Spinal cord (tissue), 10 donors: Measurements from ENCODE around the gene TASL. TPM values are rescaled to one million over a fixed set of nuclear protein-coding genes. Genes with fewer than 3 reads are reported as not detected.
"Not testable (repeated sequence)": the region's sequence is repeated elsewhere in the genome, so short reads cannot be mapped to it uniquely, and the experiment has no call there.

Experiments
- DNase-seq, 6 donors: peaks; one replicate each; pipeline versions ENCODE4 v3.0.0 to v3.0.0-alpha.2; 2013 to 2015; ENCODE audit warnings: low spot score in 6 of 6, low read depth in 4 of 6
- H3K27ac ChIP-seq: one replicate; pipeline ENCODE4 v1.5.1; 2013; ENCODE audit warnings: low read depth, low read length, control low read depth
- H3K27me3 ChIP-seq: one replicate; pipeline ENCODE4 v1.6.1; 2013; ENCODE audit warnings: low read length; ENCODE audit not compliant: control insufficient read depth, insufficient read depth
- H3K36me3 ChIP-seq: one replicate; pipeline ENCODE4 v1.6.1; 2013; ENCODE audit warnings: low read length; ENCODE audit not compliant: control insufficient read depth, insufficient read depth
- H3K4me1 ChIP-seq: one replicate; pipeline ENCODE4 v1.6.1; 2013; ENCODE audit warnings: low read length; ENCODE audit not compliant: control insufficient read depth, insufficient read depth
- H3K4me3 ChIP-seq: one replicate; pipeline ENCODE4 v1.5.1; 2013; ENCODE audit warnings: low read depth, low read length, control low read depth
- H3K9me3 ChIP-seq: one replicate; pipeline ENCODE4 v1.6.1; 2013; ENCODE audit warnings: low read length; ENCODE audit not compliant: control insufficient read depth, insufficient read depth
- WGBS: methylation state at CpG from one replicate; pipeline ENCODE4 v1.1.5; 2013; ENCODE audit warnings: missing lambda C conversion rate; ENCODE audit not compliant: insufficient coverage; 5-methylcytosine and 5-hydroxymethylcytosine counted together
- polyA plus RNA-seq, 2 donors: library from polyadenylated mRNA; unstranded; fragments of 120-200 nt; gene quantifications; one replicate each; pipeline ENCODE4 v1.2.1, GENCODE V29; 2013; ENCODE audit not compliant: insufficient read length in 2 of 2
- total RNA-seq, 2 donors: library from RNA; depleted of rRNA in 1 of 2; stranded (reverse); fragments of 120-200 nt in 1 of 2; fragments of >200 nt in 1 of 2; gene quantifications; one replicate each; pipeline versions ENCODE4 v1.2.3 to v1.2.4, GENCODE V29; 2013 to 2014
- donor health status: healthy.

TASL gene
- total and polyA plus RNA-seq, 4 donors = 1.2 to 3.4 (median 1.5) TPM

GRCh38 chrX:30582664-30583063 is 5.1 kb upstream of the TASL start:
- H3K36me3 ChIP-seq = no peaks in the 10 kb centered on the region
- H3K27ac ChIP-seq = no peak overlapping the region
- H3K27me3 ChIP-seq = no peaks in the 10 kb centered on the region
- H3K4me3 ChIP-seq = no peak overlapping the region
- no peaks in the 10 kb centered on the region for H3K4me1 ChIP-seq
- no CpG with 5 or more reads among the region's 6 CpGs for WGBS
- no peaks in the 10 kb centered on the region for H3K9me3 ChIP-seq
- DNase-seq = no peak

GRCh38 chrX:30580641-30581040 is 3.1 kb upstream of the TASL start:
- no CpG with 5 or more reads among the region's 2 CpGs for WGBS
- no peak overlapping the region for H3K4me3 ChIP-seq

GRCh38 chrX:30576881-30577280 is 685 bp downstream of the TASL start:
- H3K4me3 ChIP-seq = no peak overlapping the region
- no peak overlapping the region for H3K27ac ChIP-seq
- H3K9me3 ChIP-seq = no peaks in the 10 kb centered on the region
- H3K27me3 ChIP-seq = no peaks in the 10 kb centered on the region
- H3K36me3 ChIP-seq = no peaks in the 10 kb centered on the region
- peak in 1 of 6 donors; percentile 1 for DNase-seq
- WGBS = 79% methylated on average over 5 of the region's 8 CpGs
- H3K4me1 ChIP-seq = no peaks in the 10 kb centered on the region

More at GRCh38 chrX:30580641-30581040, 3.1 kb upstream of the TASL start:
- no peaks in the 10 kb centered on the region for H3K9me3 ChIP-seq
- H3K27me3 ChIP-seq = no peaks in the 10 kb centered on the region
- no peaks in the 10 kb centered on the region for H3K4me1 ChIP-seq
- no peak overlapping the region for H3K27ac ChIP-seq
- no peaks in the 10 kb centered on the region for H3K36me3 ChIP-seq
- DNase-seq = no peak

GRCh38 chrX:30573125-30573524 is 4.4 kb downstream of the TASL start:
- H3K9me3 ChIP-seq = no peaks in the 10 kb centered on the region
- no peak overlapping the region for H3K27ac ChIP-seq
- no peak overlapping the region for H3K4me3 ChIP-seq
- H3K4me1 ChIP-seq = no peaks in the 10 kb centered on the region
- no peak for DNase-seq
- WGBS = 80% methylated on average over 1 of the region's 3 CpGs
- no peaks in the 10 kb centered on the region for H3K27me3 ChIP-seq
- no peaks in the 10 kb centered on the region for H3K36me3 ChIP-seq

GRCh38 chrX:30572678-30573077 is 4.9 kb downstream of the TASL start:
- Histone ChIP-seq H3K4me3 (no peak overlapping the region), H3K9me3 (no peaks in the 10 kb centered on the region)
- 83% methylated on average over 1 of the region's 4 CpGs for WGBS

GRCh38 chrX:30572004-30572403 is 5.6 kb downstream of the TASL start:
- no CpG with 5 or more reads among the region's 1 CpG for WGBS
- Histone ChIP-seq H3K4me1 (no peaks in the 10 kb centered on the region), H3K4me3 (no peak overlapping the region), H3K27me3 (no peaks in the 10 kb centered on the region), H3K27ac (no peak overlapping the region), H3K36me3 (no peaks in the 10 kb centered on the region), H3K9me3 (no peaks in the 10 kb centered on the region)
- DNase-seq = no peak

More at GRCh38 chrX:30572678-30573077, 4.9 kb downstream of the TASL start:
- Histone ChIP-seq H3K27me3 (no peaks in the 10 kb centered on the region), H3K4me1 (no peaks in the 10 kb centered on the region), H3K36me3 (no peaks in the 10 kb centered on the region), H3K27ac (no peak overlapping the region)
- DNase-seq = no peak

- H3K4me3 ChIP-seq = no peak overlapping the region
- DNase-seq = peak in 2 of 6 donors; percentile 20 to 50
- no peaks in the 10 kb centered on the region for H3K9me3 ChIP-seq
- no peaks in the 10 kb centered on the region for H3K4me1 ChIP-seq
- no peak overlapping the region for H3K27ac ChIP-seq
- no peaks in the 10 kb centered on the region for H3K27me3 ChIP-seq
- 100% methylated on average over 1 of the region's 1 CpG for WGBS
- no peaks in the 10 kb centered on the region for H3K36me3 ChIP-seq
These were observed 7.1 kb downstream of the TASL start for GRCh38 chrX:30570505-30570904.

- no peak for DNase-seq
- H3K27me3 ChIP-seq = no peaks in the 10 kb centered on the region
These were observed 9.4 kb downstream of the TASL start for GRCh38 chrX:30568136-30568535.

GRCh38 chrX:30563070-30563469 is 14.5 kb downstream of the TASL start:
- H3K9me3 ChIP-seq, DNase-seq, H3K27me3 ChIP-seq, H3K4me1 ChIP-seq, H3K4me3 ChIP-seq, H3K36me3 ChIP-seq, H3K27ac ChIP-seq: not testable (repeated sequence)
- WGBS = no CpG with 5 or more reads among the region's 5 CpGs

More at GRCh38 chrX:30568136-30568535, 9.4 kb downstream of the TASL start:
- Histone ChIP-seq H3K9me3 (no peaks in the 10 kb centered on the region), H3K36me3 (no peaks in the 10 kb centered on the region), H3K4me3 (no peak overlapping the region), H3K27ac (no peak overlapping the region), H3K4me1 (no peaks in the 10 kb centered on the region)
- WGBS = 100% methylated on average over 1 of the region's 4 CpGs

- 80% methylated on average over 1 of the region's 2 CpGs for whole genome bisulfite sequencing
- Histone ChIP-seq H3K4me1 (no peaks in the 10 kb centered on the region), H3K27me3 (no peaks in the 10 kb centered on the region), H3K36me3 (no peaks in the 10 kb centered on the region), H3K27ac (no peak overlapping the region), H3K4me3 (no peak overlapping the region), H3K9me3 (no peaks in the 10 kb centered on the region)
- no peak for DNase-seq
These were observed 16.4 kb downstream of the TASL start for GRCh38 chrX:30561191-30561590.
